ENCODE data around the gene UBA1.

The UBA1 gene

GRCh38 chrX:47193475-47194193 is at the start of gene UBA1:
Gene UBA1, plus strand, starts transcription at chrX:47193829. Its CDS starts 4,974 bp downstream, at chrX:47198803.
- peak; percentile 81 for DNase-seq

DNA sequence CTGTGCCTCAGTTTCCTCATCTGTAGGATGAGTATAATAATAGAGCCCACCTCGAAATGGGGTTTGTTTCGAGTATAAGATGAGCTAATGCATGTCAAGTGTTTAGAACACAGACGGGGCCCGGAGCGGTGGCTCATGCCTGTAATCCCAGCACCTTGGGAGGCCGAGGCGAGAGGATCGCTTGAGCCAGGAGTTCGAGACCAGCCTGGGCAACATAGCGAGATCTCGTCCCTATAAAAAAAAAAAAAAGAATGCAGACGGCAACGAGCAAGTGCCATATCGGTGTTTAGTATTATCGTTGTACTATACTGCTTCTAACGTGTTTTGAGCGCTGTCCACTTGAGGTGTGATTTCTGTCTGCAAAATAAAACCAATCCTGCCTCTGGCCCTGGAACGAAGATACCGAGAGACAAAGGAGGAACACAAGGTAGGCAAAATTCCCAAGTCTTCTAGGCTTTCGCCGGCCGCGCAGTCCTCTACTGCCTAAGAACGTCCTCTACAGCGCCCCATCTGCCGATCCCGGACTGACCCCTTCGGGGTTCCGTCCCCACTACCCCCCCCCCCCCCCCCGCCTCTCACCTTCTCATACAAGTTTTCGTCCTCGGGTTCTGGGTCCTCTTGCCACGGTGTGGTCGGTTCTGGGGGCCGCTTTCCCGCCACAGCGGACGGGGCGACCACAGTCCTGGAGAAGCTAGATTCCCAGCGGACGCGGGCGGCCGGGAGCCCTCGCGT is 49.6 kb upstream of the UBA1 start:
- peak; percentile 2 for DNase-seq

DNA sequence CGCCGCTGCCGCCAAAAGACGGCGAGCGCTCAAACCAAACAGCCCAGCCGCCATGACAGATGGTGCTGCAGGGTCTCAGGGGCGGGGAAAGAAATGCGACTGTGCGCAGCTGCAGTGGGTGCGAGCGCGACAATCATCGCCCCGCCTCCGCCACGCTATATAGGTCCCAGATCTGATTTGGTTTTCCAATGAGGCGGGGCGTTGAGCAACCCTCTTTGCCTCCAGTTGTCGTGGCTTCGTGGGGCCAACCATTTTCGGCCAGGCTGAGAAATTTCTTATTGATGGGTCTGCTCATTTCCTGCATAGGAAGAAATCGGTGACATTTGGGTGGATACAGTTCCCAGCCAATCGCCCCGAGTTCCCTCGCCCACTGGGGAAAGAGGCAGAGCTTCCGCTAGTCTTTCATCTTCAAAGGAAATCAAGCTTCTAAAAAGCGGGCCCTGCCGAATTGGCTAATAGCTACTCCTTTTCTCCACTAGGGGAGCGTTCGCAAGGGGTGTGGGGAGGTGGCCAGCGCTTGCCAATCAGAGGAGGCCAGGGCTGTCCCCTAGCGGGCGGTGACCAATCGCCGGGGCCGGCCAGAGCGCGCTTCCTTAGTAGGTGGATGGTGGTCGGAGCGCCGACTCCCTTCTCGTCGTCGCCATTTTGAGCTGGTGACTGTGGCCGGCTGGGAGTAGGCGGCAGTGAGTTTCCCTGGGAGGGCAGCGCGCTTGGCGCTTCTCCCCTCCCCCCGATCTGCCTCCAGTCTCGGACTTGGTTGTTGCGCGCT is 48.8 kb upstream of the UBA1 start, which contains the start of the genes NDUFB11 and RBM10:
Gene NDUFB11 (minus strand): TSS at position 77 of the 769 bp plus-strand sequence. CDS start 23 bp downstream, at position 54.
Gene RBM10 (plus strand): TSS at position 596 of the 769 bp plus-strand sequence. CDS start 2,261 bp downstream, outside the sequence.
- peak; percentile 81 for DNase-seq

DNA sequence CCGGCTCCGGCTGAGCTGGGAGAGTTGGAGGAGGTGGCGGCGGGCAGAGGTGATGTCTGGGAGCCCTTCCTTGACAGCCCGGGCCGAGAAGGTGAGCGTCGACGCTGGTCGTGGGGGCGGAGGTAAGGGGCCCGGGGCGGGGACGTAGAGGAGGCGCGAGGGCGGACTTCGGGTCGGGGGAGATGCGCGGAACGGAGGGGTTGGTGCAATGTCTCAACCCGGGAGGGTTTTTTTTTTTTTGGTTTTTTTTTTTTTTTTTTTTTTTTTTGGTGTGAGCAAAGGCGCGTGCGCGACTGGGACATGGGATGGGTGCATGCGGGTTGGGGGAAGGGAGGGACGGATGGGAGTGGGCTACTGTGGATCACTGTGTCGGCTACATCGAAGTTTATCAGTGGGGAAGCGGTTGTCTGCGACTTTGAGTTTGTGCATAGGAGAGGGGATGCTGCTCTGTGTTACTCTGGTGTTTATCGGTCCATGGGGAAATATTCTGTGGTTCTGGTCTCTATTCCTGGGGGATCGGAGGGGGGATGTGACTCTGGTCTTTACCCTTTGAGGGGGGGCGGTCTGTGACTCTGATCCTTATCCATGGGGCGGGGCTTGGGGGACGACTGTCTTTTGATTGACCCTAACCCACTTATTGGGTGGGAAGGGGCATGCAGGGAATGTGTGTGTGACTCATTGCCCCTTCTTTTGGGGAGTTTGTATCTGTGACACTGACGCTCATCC is 48.1 kb upstream of the UBA1 start:
- no peak for DNase-seq

DNA sequence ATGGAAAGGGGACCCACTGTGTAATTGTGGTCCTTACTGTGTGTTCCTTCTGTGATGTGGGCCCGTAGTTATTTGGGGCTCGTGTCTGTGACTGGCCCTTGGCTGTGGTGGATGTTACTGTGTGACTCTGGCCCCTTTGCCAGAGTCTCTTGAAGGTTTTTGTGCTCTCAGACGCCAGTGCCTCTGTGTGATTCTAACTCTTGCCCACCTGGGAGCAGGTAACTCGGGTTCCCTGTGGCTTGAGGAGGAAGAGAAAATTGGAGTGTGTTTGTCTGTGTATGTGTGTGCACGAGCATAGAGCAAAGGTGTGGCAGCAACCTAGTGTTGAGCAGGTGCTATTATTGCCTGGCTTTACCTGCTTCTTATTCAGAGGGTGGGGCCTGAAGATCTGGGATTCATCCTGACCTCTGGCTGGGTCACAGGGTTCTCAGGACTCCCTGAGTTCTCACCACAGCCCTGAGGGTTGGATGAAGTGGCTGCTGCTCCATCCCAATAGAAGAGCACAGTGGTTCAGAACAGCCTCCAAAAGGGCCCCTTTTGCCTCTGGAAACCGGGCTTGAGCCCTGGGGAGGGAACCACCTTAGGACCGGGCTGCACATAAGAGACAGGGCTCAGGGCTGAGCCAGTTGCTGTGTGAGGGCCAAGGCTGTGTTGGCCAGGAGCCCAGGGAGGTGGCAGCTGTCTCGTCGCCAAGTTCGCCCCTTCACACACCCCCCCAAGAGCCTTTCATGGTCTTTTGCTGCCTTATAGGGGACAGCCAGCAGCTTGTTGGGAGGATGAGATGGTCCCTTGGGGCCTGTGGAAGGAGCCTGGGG is 47.3 kb upstream of the UBA1 start:
- no peak for DNase-seq

- DNase-seq = no peak
These were observed 46.4 kb upstream of the UBA1 start for GRCh38 chrX:47146936-47147859.

DNA sequence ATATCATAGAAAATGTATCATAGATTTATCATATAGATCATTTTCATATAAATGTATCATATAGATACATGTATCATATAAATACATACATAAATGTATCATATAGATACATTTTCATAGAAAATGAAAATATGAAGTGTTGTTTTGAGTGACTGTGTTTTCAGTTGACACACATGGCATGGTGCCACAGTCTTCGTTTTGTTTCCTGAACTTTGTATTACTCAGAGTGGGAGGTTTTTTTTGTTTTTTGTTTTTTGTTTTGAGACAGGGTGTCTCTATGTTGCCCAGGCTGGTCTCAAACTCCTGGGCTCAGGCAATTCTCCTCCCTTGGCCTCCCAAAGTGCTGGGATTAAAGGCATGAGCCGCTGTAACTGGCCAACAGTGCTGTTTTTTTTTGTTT is 44.7 kb upstream of the UBA1 start:
- DNase-seq = no peak

DNA sequence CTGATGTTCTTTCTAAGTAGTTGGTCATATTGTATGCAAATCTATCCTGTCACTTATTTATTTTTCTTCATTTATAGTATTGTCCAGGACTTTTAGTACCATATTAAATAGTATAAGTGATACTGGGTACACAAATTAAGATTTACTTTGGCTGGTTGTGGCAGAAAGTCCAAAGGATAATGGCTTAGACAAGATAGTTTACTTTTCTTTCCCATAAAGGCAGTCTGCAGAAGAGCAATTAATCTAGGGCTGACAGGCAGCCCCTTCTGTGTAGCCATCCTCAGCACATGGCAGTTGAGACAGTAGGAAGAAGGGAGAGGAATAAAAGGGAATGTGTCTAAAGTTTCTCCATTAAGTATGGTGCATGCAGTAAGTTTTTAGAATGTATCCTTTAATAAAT is 42.2 kb upstream of the UBA1 start:
- no peak for DNase-seq

- no peak for DNase-seq
These were observed 36.8 kb upstream of the UBA1 start for GRCh38 chrX:47156611-47157520.

DNA sequence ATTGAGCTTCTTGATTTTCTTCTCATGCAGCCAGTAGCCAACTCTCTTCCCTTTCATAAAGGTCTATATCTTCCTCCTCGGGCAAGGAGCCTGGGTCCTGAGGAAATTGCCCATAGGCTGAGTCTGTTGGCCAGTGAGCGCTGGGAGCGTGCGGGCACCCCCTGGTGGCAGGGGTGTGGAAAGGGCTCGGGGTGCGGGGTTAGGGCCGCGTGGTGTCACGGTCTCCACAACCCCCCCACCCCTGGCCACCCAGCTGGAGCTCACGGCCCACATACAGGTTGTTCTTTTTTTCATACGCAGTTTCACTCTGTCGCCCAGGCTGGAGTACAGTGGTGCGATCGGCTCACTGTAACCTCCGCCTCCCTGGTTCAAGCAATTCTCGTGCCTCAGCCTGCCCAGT is 35.5 kb upstream of the UBA1 start:
- DNase-seq = no peak

DNA sequence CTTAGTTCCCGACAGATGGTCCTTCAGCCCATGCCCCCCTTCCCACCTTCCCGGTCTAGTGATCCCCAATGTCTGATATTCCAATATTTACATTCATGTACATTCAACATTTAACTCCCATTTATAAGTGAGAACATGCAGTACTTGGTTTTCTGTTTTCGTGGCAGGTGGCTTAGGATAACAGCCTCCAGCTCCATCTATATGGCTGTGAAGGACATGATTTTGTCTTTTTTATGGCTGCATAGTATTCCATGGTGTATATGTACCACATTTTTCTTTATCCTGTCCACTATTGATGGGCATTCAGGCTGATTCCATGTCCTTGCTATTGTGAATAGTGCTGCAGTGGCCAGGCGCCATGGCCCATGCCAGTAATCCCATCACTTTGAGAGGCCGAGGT is 34.8 kb upstream of the UBA1 start:
- DNase-seq = no peak

- no peak for DNase-seq
These were observed 32.8 kb upstream of the UBA1 start for GRCh38 chrX:47160781-47161180.

GRCh38 chrX:47162927-47163583 is 30.6 kb upstream of the UBA1 start:
- no peak for DNase-seq

- DNase-seq = no peak
These were observed 29.2 kb upstream of the UBA1 start for GRCh38 chrX:47164420-47164819.

DNA sequence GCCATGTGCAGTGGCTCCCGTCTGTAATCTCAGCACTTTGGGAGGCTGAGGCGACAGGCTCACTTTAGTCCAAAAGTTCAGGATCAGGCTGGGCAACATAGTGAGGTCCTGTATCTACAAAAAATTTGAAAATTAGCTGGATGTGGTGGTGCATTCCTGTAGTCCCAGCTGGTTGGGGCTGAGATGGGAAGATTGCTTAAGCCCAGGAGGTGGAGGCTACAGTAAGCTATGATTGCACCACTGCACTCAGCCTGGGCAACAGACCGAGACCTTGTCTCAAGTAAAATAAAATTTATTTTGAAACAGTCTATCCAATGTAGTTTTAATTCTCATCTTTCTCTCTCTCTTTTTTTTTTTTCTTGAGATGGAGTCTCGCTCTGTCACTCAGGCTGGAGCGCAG is 27.5 kb upstream of the UBA1 start:
- DNase-seq = no peak

- no peak for DNase-seq
These were observed 25.0 kb upstream of the UBA1 start for GRCh38 chrX:47168495-47169073.

- no peak for DNase-seq
These were observed 24.4 kb upstream of the UBA1 start for GRCh38 chrX:47169273-47169672.

DNA sequence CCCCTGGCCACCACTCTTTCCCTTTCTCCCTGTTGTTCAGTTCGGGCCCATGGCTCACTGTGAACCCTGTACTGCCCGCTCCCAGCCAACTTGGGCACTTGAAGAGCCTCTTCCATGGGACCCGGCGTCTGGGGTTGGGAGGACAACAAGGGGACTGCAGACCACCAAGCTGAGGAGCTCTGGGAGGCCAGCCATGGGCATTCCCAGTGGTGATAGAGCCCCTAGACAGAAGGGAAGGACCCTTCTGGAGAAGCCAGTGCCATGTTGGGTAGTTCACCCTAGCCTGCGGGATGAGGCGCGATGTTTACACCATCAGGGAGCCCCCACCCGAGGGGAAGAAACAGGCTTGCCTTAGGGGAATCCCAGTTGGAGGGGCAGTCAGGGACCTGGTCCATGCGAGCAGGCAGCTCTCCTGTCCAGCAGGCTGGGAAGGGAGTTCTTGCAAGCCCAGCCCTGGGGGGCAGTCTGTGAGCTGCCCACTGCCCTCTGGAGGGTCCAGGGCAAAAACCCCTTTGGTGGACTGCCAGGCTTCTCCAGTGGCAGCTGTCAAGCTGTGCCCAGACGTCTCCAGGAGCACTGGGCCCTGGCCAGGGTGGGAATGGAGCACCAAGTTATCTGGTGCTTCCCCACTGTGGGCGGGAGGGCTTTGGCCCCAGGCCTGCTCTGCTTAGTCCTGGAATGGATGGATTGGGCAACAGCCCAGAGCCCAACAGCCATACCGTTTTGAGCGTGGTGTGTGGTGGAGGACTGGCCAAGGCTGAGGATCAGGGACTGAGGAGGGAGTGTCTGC is 23.7 kb upstream of the UBA1 start:
- no peak for DNase-seq

All from GF-D8 (cell line).